Measurements from ENCODE around the gene MRPS17. TPM values are rescaled to one million over a fixed set of nuclear protein-coding genes. Genes with fewer than 3 reads are reported as not detected.
A peak's percentile ranks its signal among the peaks of the same experiment; 100 is the strongest.
"Not testable (repeated sequence)": the region's sequence is repeated elsewhere in the genome, so short reads cannot be mapped to it uniquely, and the experiment has no call there.

Gene MRPS17
- total and polyA plus RNA-seq, 2 donors (not counting 3 experiments of a cell fraction or from before 2014, with no cell fraction given), result 11.8 to 19.5 TPM

- H3K9me1 ChIP-seq (replicated peaks; ENCODE audit: control insufficient read depth, extremely low read depth, insufficient read depth, low read length); H3K27me3 ChIP-seq (ENCODE audit: control insufficient read depth in 2 of 2, insufficient read depth in 2 of 2, low read length in 2 of 2); BruUV-seq (replicated peaks); dilution Hi-C loops (cut with MboI; ENCODE audit: extremely low pct_ligation_motif_present, low sequenced_read_pairs); intact Hi-C loops (cut with micrococcal nuclease); H3K36me3 ChIP-seq (ENCODE audit: control insufficient read depth in 2 of 2, extremely low read depth in 1 of 2, insufficient read depth in 2 of 2, low read length in 2 of 2); DNase-seq (ENCODE audit: low read depth, low spot score); POLR2A ChIA-PET; H4K20me1 ChIP-seq (replicated peaks; ENCODE audit: control insufficient read depth, extremely low read depth, insufficient read depth, low read length); H3K9me3 ChIP-seq (replicated peaks; ENCODE audit: control insufficient read depth, insufficient read depth, low read length); H3K4me1 ChIP-seq (ENCODE audit: control insufficient read depth, extremely low read depth, insufficient read depth, low read length); CTCF ChIA-PET; FAIRE-seq: not testable (repeated sequence)
- peak overlapping the region; percentile 55 for H3K27ac ChIP-seq (ENCODE audit: insufficient read depth, low read depth, low read length)
- H3K4me3 ChIP-seq (replicated peaks in 1 of 3; ENCODE audit: insufficient read depth in 1 of 3, low read depth in 1 of 3, low read length in 3 of 3), result peak overlapping the region; percentile 83 to 88 (median 84)
- peak overlapping the region; percentile 78 for H3K9ac ChIP-seq (replicated peaks; ENCODE audit: extremely low read depth, insufficient read depth, low read length)
- peaks cover 14% of the 10 kb centered on the region for H3K79me2 ChIP-seq (ENCODE audit: control insufficient read depth, insufficient read depth, low read length)
- peak overlapping the region; percentile 79 for H2AFZ ChIP-seq (ENCODE audit: low read depth, low read length)
- H3K4me2 ChIP-seq (ENCODE audit: insufficient read depth, low read length), result peak overlapping the region; percentile 62
Measured at GRCh38 chr7:55952352-55952671, 635 bp downstream of the MRPS17 start.

GRCh38 chr7:55953707-55954475 is 2.2 kb downstream of the MRPS17 start:
- no peaks in the 10 kb centered on the region for H4K20me1 ChIP-seq (replicated peaks; ENCODE audit: control insufficient read depth, extremely low read depth, insufficient read depth, low read length)
- intact Hi-C loops (cut with micrococcal nuclease), result no loop called here
- no peaks in the 10 kb centered on the region for H3K4me1 ChIP-seq (ENCODE audit: control insufficient read depth, extremely low read depth, insufficient read depth, low read length)
- no peak for TF ChIP-seq JUN (IDR thresholded peaks at IDR 0.05; ENCODE audit: borderline replicate concordance, insufficient read depth, insufficient read length, low read depth)
- no peak for TF ChIP-seq FOS (IDR thresholded peaks at IDR 0.05; ENCODE audit: borderline replicate concordance, insufficient read depth, low read length)
- TF ChIP-seq POLR2A (IDR thresholded peaks at IDR 0.05; ENCODE audit: low read depth, low read length), result no peak
- no peak for TF ChIP-seq GATA2 (IDR thresholded peaks at IDR 0.05; ENCODE audit: insufficient read depth, insufficient read length, low read depth, low read length)
- no peak for TF ChIP-seq CTCF (IDR thresholded peaks at IDR 0.05; ENCODE audit: extremely low read depth in 1 of 2, insufficient read depth in 1 of 2, low read depth in 1 of 2, low read length in 2 of 2)
- no peak for TF ChIP-seq EZH2 (IDR thresholded peaks at IDR 0.05; ENCODE audit: borderline replicate concordance, low read depth, low read length, severe bottlenecking)
- no peak for TF ChIP-seq MYC (IDR thresholded peaks at IDR 0.05; ENCODE audit: low read depth, low read length)
- TF ChIP-seq POLR2AphosphoS5 (IDR thresholded peaks at IDR 0.05; ENCODE audit: insufficient read depth, low read depth, low read length), result no peak
- TF ChIP-seq MAX (IDR thresholded peaks at IDR 0.05; ENCODE audit: insufficient read depth, insufficient read length), result no peak
- no peak overlapping the region for H3K27ac ChIP-seq (ENCODE audit: insufficient read depth, low read depth, low read length)
- no peaks in the 10 kb centered on the region for H3K27me3 ChIP-seq (ENCODE audit: control insufficient read depth in 2 of 2, insufficient read depth in 2 of 2, low read length in 2 of 2)
- no peak overlapping the region for H3K9ac ChIP-seq (replicated peaks; ENCODE audit: extremely low read depth, insufficient read depth, low read length)
- no peak overlapping the region for H3K4me3 ChIP-seq (replicated peaks in 1 of 3; ENCODE audit: insufficient read depth in 1 of 3, low read depth in 1 of 3, low read length in 3 of 3)
- dilution Hi-C loops (cut with MboI; ENCODE audit: extremely low pct_ligation_motif_present, low sequenced_read_pairs), result no loop called here
- H3K9me3 ChIP-seq (replicated peaks; ENCODE audit: control insufficient read depth, insufficient read depth, low read length), result no peaks in the 10 kb centered on the region
- peaks cover 14% of the 10 kb centered on the region for H3K79me2 ChIP-seq (ENCODE audit: control insufficient read depth, insufficient read depth, low read length)
- no peak overlapping the region for H3K4me2 ChIP-seq (ENCODE audit: insufficient read depth, low read length)
- BruUV-seq (replicated peaks), result no TSS peak
- DNase-seq (ENCODE audit: low read depth, low spot score) (no peak), FAIRE-seq (no peak)
- peaks cover 0 to 5% of the 10 kb centered on the region in 2 experiments for H3K36me3 ChIP-seq (ENCODE audit: control insufficient read depth in 2 of 2, extremely low read depth in 1 of 2, insufficient read depth in 2 of 2, low read length in 2 of 2)
- ChIA-PET CTCF (interaction anchor here (0.6 kb wide), 1 partner anchor 189 kb away, joined by 3 read pairs; no protein-coding TSS in a partner anchor), POLR2A (no interaction called here)
- H3K9me1 ChIP-seq (replicated peaks; ENCODE audit: control insufficient read depth, extremely low read depth, insufficient read depth, low read length), result no peaks in the 10 kb centered on the region
- no peak overlapping the region for H2AFZ ChIP-seq (ENCODE audit: low read depth, low read length)
